ENCODE measurements around the gene CBLB. TPM values are rescaled to one million over a fixed set of nuclear protein-coding genes. Genes with fewer than 3 reads are reported as not detected.

Gene CBLB
- total and polyA plus RNA-seq, 9 of the 15 experiments (the other 6 are each of a cell fraction or from before 2014, with no cell fraction given) = 1.8 to 8.1 (median 5.3) TPM

GRCh38 chr3:105827959-105828358 is 40.9 kb downstream of the CBLB start (continued):
- TF ChIP-seq AFF1 (IDR thresholded peaks at IDR 0.05; ENCODE audit: low read depth in 1 of 2, partially characterized antibody in 2 of 2) (no peak), FOSL1 (tag; conservative IDR thresholded peaks at IDR 0.05) (peak; percentile 88), MAX (CRISPR knock-in tag; IDR thresholded peaks at IDR 0.05) (peak; percentile 39; the same call in 1 of the 2 replicates), KAT8 (IDR thresholded peaks at IDR 0.05; ENCODE audit: low read depth) (no peak), BHLHE40 (IDR thresholded peaks at IDR 0.05; ENCODE audit: low read length) (no peak), ZNF668 (CRISPR knock-in tag; IDR thresholded peaks at IDR 0.05) (no peak), ZNF282 (CRISPR knock-in tag; IDR thresholded peaks at IDR 0.05) (no peak), NR2C2 (CRISPR knock-in tag; IDR thresholded peaks at IDR 0.05) (no peak), NR2C2 (tag; IDR thresholded peaks at IDR 0.05) (no peak), ATF3 (IDR thresholded peaks at IDR 0.05) (peak; percentile 80), ATF3 (CRISPR knock-in tag; conservative IDR thresholded peaks at IDR 0.05) (0 out of 2 replicates have a peak, but pooled peaks have one; percentile 30), PATZ1 (CRISPR knock-in tag; IDR thresholded peaks at IDR 0.05; ENCODE audit: borderline replicate concordance) (no peak), JUN (IDR thresholded peaks at IDR 0.05; ENCODE audit: borderline replicate concordance, low read depth, low read length) (peak; percentile 51; the same call in 1 of the 2 replicates), JUN (CRISPR knock-in tag; IDR thresholded peaks at IDR 0.05; ENCODE audit: borderline replicate concordance) (no peak), ZNF12 (CRISPR knock-in tag; IDR thresholded peaks at IDR 0.05) (no peak), STAT5A (IDR thresholded peaks at IDR 0.05; ENCODE audit: borderline replicate concordance, low read length) (no peak), ZC3H8 (IDR thresholded peaks at IDR 0.05) (no peak), ZNF830 (CRISPR knock-in tag; IDR thresholded peaks at IDR 0.05) (no peak), CREB1 (IDR thresholded peaks at IDR 0.05) (no peak), CREB1 (CRISPR knock-in tag; IDR thresholded peaks at IDR 0.05) (no peak), JUND (IDR thresholded peaks at IDR 0.05; ENCODE audit: borderline replicate concordance, low read depth, low read length) (peak; percentile 86), JUND (tag; IDR thresholded peaks at IDR 0.05; ENCODE audit: borderline replicate concordance, low read depth, low read length) (peak; percentile 86), TEAD4 (IDR thresholded peaks at IDR 0.05; ENCODE audit: low read length) (peak; percentile 47; the same call in 1 of the 2 replicates), TEAD4 (CRISPR knock-in tag; IDR thresholded peaks at IDR 0.05; ENCODE audit: borderline replicate concordance) (0 out of 2 replicates have a peak, but pooled peaks have one; percentile 34), FOXP1 (CRISPR knock-in tag; IDR thresholded peaks at IDR 0.05) (no peak)

Measured in K562 (cell line).